ENCODE data around the gene CARMIL1. TPM values are rescaled to one million over a fixed set of nuclear protein-coding genes. Genes with fewer than 3 reads are reported as not detected.

CARMIL1 gene
- total RNA-seq, 2 experiments from 2014 or later: 3.6 to 4.1 TPM

DNA sequence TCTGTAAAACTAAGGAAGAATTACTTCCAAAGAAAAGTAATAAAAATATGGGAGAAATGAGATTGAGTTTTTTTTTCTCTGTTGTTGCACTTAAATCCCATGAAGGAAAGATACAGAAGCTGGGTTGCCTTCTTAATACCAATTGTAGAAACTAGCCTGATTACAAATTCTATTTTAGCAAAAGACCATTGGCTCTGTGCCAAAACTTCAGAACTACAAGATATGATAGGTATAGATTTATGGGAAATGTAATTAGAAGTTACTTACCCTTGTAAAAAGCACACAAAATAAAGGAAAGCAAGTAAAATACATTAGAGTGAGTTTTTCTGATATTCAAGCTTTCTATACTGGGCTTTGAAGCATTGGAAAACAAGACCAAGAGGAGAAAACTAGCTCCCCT is 299.4 kb downstream of the CARMIL1 start:
- H3K27ac Mint-ChIP-seq: no peak overlapping the region
- ChIA-PET POLR2A (no interaction called here), CTCF (interaction anchor here (0.7 to 2.2 kb wide), 4 partner anchors 21 to 364 kb away, joined by 3 to 12 read pairs (median 6); no protein-coding TSS in a partner anchor)
- no peaks in the 10 kb centered on the region for H3K36me3 Mint-ChIP-seq (ENCODE audit: low read depth)
- H3K27me3 Mint-ChIP-seq: no peaks in the 10 kb centered on the region
- ATAC-seq (no peak), DNase-seq (no peak)
- no peak overlapping the region for H3K4me3 Mint-ChIP-seq
- intact Hi-C loops (cut with micrococcal nuclease): no loop called here
- TF ChIP-seq, protein P1, sequence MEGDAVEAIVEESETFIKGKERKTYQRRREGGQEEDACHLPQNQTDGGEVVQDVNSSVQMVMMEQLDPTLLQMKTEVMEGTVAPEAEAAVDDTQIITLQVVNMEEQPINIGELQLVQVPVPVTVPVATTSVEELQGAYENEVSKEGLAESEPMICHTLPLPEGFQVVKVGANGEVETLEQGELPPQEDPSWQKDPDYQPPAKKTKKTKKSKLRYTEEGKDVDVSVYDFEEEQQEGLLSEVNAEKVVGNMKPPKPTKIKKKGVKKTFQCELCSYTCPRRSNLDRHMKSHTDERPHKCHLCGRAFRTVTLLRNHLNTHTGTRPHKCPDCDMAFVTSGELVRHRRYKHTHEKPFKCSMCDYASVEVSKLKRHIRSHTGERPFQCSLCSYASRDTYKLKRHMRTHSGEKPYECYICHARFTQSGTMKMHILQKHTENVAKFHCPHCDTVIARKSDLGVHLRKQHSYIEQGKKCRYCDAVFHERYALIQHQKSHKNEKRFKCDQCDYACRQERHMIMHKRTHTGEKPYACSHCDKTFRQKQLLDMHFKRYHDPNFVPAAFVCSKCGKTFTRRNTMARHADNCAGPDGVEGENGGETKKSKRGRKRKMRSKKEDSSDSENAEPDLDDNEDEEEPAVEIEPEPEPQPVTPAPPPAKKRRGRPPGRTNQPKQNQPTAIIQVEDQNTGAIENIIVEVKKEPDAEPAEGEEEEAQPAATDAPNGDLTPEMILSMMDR (IDR thresholded peaks at IDR 0.05): no peak
- no peaks in the 10 kb centered on the region for H3K9me3 Mint-ChIP-seq
- H3K4me1 Mint-ChIP-seq (ENCODE audit: low read depth): peaks cover 8% of the 10 kb centered on the region

DNA sequence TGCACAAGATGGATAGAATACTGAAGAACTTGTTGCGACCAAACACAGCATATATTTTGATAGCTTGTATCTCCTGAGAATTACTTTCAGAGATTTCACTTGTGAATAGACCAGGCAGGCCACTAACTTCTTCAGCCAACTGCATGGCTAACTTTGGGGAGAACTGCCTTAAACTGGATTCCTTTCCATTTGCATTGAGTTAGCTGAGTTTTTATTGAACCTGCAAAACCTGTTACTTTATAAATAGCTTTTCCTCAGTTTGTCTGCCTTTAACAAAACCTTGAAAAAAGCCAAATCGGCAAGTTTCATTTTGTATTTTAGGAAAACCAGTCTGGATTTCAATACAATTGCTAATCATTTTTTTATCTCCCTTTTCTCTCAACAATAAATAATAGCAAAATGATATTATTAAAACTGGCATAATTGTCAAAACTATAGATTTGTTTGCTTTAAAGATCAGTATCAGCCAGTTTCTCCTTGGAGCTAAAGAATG is 300.3 kb downstream of the CARMIL1 start:
- no peaks in the 10 kb centered on the region for H3K27me3 Mint-ChIP-seq
- ChIA-PET CTCF (interaction anchor here (0.8 to 2.2 kb wide), 5 partner anchors 22 to 356 kb away, joined by 3 to 12 read pairs (median 7); no protein-coding TSS in a partner anchor), POLR2A (no interaction called here)
- H3K4me1 Mint-ChIP-seq (ENCODE audit: low read depth): peaks cover 8% of the 10 kb centered on the region
- H3K27ac Mint-ChIP-seq: no peak overlapping the region
- TF ChIP-seq, protein P1 (IDR thresholded peaks at IDR 0.05): no peak
- no peaks in the 10 kb centered on the region for H3K9me3 Mint-ChIP-seq
- no peak overlapping the region for H3K4me3 Mint-ChIP-seq
- ATAC-seq (no peak), DNase-seq (no peak)
- intact Hi-C loops (cut with micrococcal nuclease): no loop called here
- H3K36me3 Mint-ChIP-seq (ENCODE audit: low read depth): no peaks in the 10 kb centered on the region

DNA sequence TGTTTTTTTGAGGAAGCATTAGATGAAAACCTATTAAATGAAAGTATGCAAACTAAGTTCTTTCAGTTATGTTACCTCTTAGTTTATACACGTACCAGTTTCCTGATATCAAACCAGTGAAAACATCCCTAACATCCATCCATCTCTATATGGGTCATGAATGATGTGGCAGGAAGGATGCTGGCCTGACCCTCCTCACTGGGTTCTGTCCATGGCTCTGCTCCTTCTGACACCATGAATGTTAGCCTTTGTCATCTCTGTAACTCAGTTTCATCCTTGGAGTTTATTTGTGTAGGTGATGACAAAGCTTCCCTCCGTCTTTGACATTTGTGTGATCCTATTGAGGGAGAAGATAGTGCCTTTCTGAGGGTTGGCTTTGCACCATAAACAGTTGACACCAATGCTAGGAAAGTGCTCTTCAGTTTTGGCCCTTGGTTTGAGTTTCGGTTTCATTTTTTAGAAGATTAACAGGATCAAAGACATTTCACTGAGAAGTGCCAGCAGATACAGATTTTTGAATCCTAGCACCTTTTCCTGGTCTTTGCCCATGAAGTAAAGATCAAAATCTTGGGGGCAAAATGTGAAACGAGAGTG is 300.8 kb downstream of the CARMIL1 start:
- Mint-ChIP-seq H3K27me3 (no peaks in the 10 kb centered on the region), H3K27ac (no peak overlapping the region), H3K4me3 (no peak overlapping the region), H3K9me3 (no peaks in the 10 kb centered on the region), H3K4me1 (ENCODE audit: low read depth) (peaks cover 8% of the 10 kb centered on the region), H3K36me3 (ENCODE audit: low read depth) (no peaks in the 10 kb centered on the region)
- intact Hi-C loops (cut with micrococcal nuclease): no loop called here
- ChIA-PET POLR2A (no interaction called here), CTCF (interaction anchor here (1.3 to 2.2 kb wide), 4 partner anchors 22 to 357 kb away, joined by 3 to 12 read pairs (median 7); no protein-coding TSS in a partner anchor)
- ATAC-seq (no peak), DNase-seq (no peak)
- TF ChIP-seq, protein P1 (IDR thresholded peaks at IDR 0.05): no peak

DNA sequence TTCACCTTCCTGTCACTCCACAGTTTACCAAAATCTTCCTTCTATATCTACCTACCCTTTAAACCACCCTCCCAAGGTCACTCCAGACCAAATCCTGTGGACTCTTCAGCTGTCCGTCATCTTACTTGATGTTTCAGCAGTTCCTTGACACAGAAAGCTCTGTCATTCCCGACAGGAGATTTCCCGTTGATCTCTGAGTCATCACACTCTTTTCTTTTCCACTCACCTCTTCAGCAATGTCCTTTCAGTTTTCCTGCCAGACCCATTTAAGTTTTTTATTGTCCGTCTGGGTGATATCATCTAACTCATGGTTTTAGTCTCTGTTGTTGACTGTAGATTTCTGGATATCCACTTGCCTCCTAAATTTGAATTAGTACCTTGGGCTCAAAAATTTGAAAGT is 302.9 kb downstream of the CARMIL1 start:
- no peak overlapping the region for H3K27ac Mint-ChIP-seq

More for the DNA sequence above, 302.9 kb downstream of the CARMIL1 start:
- ATAC-seq (no peak), DNase-seq (no peak)
- ChIA-PET CTCF (interaction anchor here (1.0 to 2.5 kb wide), 5 partner anchors 20 to 316 kb away, joined by 3 to 9 read pairs (median 6); partner anchors contain the start of gene CARMIL1), POLR2A (interaction anchor here (0.9 kb wide), 1 partner anchor 9 kb away, joined by 5 read pairs; no protein-coding TSS in a partner anchor)
- TF ChIP-seq, protein P1 (IDR thresholded peaks at IDR 0.05): no peak
- peaks cover 8% of the 10 kb centered on the region for H3K4me1 Mint-ChIP-seq (ENCODE audit: low read depth)
- intact Hi-C loops (cut with micrococcal nuclease): no loop called here
- H3K9me3 Mint-ChIP-seq: no peaks in the 10 kb centered on the region
- no peaks in the 10 kb centered on the region for H3K27me3 Mint-ChIP-seq
- H3K4me3 Mint-ChIP-seq: no peak overlapping the region
- no peaks in the 10 kb centered on the region for H3K36me3 Mint-ChIP-seq (ENCODE audit: low read depth)

All from activated CD8-positive, alpha-beta T cell treated with anti-CD3 and anti-CD28 coated beads for 36 hours (primary cell).